Mesendoderm (in vitro differentiated cells): ENCODE data around the gene NXF1. TPM values are rescaled to one million over a fixed set of nuclear protein-coding genes. Genes with fewer than 3 reads are reported as not detected.
A peak's percentile ranks its signal among the peaks of the same experiment; 100 is the strongest.
"Not testable (repeated sequence)": the region's sequence is repeated elsewhere in the genome, so short reads cannot be mapped to it uniquely, and the experiment has no call there.

Experiments
- DNase-seq: peaks from one replicate; pipeline ENCODE4 v3.0.0; 2013
- H2AK5ac ChIP-seq: 2 replicates; pipeline ENCODE4 v1.6.1; 2013; ENCODE audit warnings: low read length, inconsistent platforms
- H2BK120ac ChIP-seq: 2 replicates; pipeline ENCODE4 v1.6.1; 2013; ENCODE audit warnings: low read depth, mild to moderate bottlenecking, low read length, moderate library complexity, mixed read lengths
- H2BK15ac ChIP-seq: replicated peaks from 2 replicates; pipeline ENCODE4 v1.6.1; 2013; ENCODE audit warnings: low read depth, mild to moderate bottlenecking, moderate library complexity
- H2BK5ac ChIP-seq: 2 replicates; pipeline ENCODE4 v1.6.1; 2013; ENCODE audit warnings: low read length, inconsistent platforms
- H3K18ac ChIP-seq: 2 replicates; pipeline ENCODE4 v1.6.1; 2013; ENCODE audit warnings: mild to moderate bottlenecking, low read length, mixed read lengths
- H3K23ac ChIP-seq: one replicate; pipeline ENCODE4 v1.6.1; 2013; ENCODE audit warnings: low read length
- H3K27ac ChIP-seq: 2 replicates; pipeline ENCODE4 v1.5.1; 2013; ENCODE audit warnings: low read depth, mild to moderate bottlenecking, inconsistent platforms, low read length, moderate library complexity
- H3K27me3 ChIP-seq: 2 replicates; pipeline ENCODE4 v1.6.1; 2013; ENCODE audit warnings: low read length, control low read depth, mild to moderate bottlenecking, inconsistent platforms; ENCODE audit not compliant: insufficient read depth, poor library complexity
- H3K36me3 ChIP-seq: 2 replicates; pipeline ENCODE4 v1.6.1; 2013; ENCODE audit warnings: low read length, inconsistent platforms; ENCODE audit not compliant: control insufficient read depth, insufficient read depth
- H3K4ac ChIP-seq: one replicate; pipeline ENCODE4 v1.6.1; 2013; ENCODE audit warnings: low read depth, mild to moderate bottlenecking, low read length, moderate library complexity
- H3K4me1 ChIP-seq: 2 replicates; pipeline ENCODE4 v1.6.1; 2013; ENCODE audit warnings: low read depth, low read length, inconsistent platforms; ENCODE audit not compliant: control insufficient read depth
- H3K4me2 ChIP-seq: 2 replicates; pipeline ENCODE4 v1.6.1; 2013; ENCODE audit warnings: low read length
- H3K4me3 ChIP-seq: 2 replicates; pipeline ENCODE4 v1.5.1; 2013; ENCODE audit warnings: mild to moderate bottlenecking, low read length
- H3K56ac ChIP-seq: one replicate; pipeline ENCODE4 v1.6.1; 2013; ENCODE audit warnings: low read length
- H3K79me1 ChIP-seq: 2 replicates; pipeline ENCODE4 v1.6.1; 2013; ENCODE audit warnings: low read length, inconsistent platforms
- H3K79me2 ChIP-seq: 2 replicates; pipeline ENCODE4 v1.6.1; 2013; ENCODE audit warnings: mild to moderate bottlenecking, low read length; ENCODE audit not compliant: control insufficient read depth, insufficient read depth
- H3K9ac ChIP-seq: 2 replicates; pipeline ENCODE4 v1.6.1; 2013; ENCODE audit warnings: low read length, inconsistent platforms
- H4K5ac ChIP-seq: one replicate; pipeline ENCODE4 v1.6.1; 2013; ENCODE audit warnings: low read length
- H4K8ac ChIP-seq: one replicate; pipeline ENCODE4 v1.6.1; 2013; ENCODE audit warnings: low read depth, mild to moderate bottlenecking, control low read depth, low read length, moderate library complexity
- WGBS: extraction: QIAGEN DNeasy Blood & Tissue Kit; methylation state at CpG from one replicate; pipeline ENCODE4 v1.1.7; 2013; ENCODE audit warnings: low lambda C conversion rate, missing lambda C conversion rate; ENCODE audit not compliant: insufficient coverage; ENCODE audit errors: extremely low coverage; 5-methylcytosine and 5-hydroxymethylcytosine counted together
- small RNA-seq: library from polyadenylated mRNA; stranded (forward); fragments of <200 nt; extraction: miRNeasy Mini kit (QIAGEN cat#:217004); gene quantifications from one replicate; pipeline ENCODE3, GENCODE V24; 2013; ENCODE audit not compliant: insufficient read depth

NXF1 gene

GRCh38 chr11:62749931-62750330, 55.3 kb downstream of the NXF1 start:
- WGBS: no CpG with 5 or more reads among the region's 5 CpGs
- not testable (repeated sequence) for DNase-seq
- H3K79me1 ChIP-seq: peaks cover 18% of the 10 kb centered on the region

GRCh38 chr11:62747475-62748160, 57.6 kb downstream of the NXF1 start:
- Histone ChIP-seq H3K4ac (no peak overlapping the region), H3K4me3 (no peak overlapping the region), H3K4me2 (no peak overlapping the region), H2BK120ac (no peak overlapping the region), H3K9ac (no peak overlapping the region), H4K5ac (no peak overlapping the region), H2BK5ac (no peak overlapping the region), H3K79me2 (peaks cover 11% of the 10 kb centered on the region), H3K18ac (no peak overlapping the region), H3K4me1 (no peaks in the 10 kb centered on the region), H3K79me1 (peaks cover 14% of the 10 kb centered on the region), H3K36me3 (peaks cover 4% of the 10 kb centered on the region), H3K27ac (no peak overlapping the region), H4K8ac (no peak overlapping the region), H2BK15ac (no peak overlapping the region), H3K23ac (no peak overlapping the region), H2AK5ac (no peak overlapping the region), H3K27me3 (no peaks in the 10 kb centered on the region), H3K56ac (no peak overlapping the region)
- WGBS: no CpG with 5 or more reads among the region's 9 CpGs
- DNase-seq: no peak

More at GRCh38 chr11:62749931-62750330, 55.3 kb downstream of the NXF1 start:
- H3K9ac ChIP-seq, H2BK15ac ChIP-seq, H3K27ac ChIP-seq, H3K18ac ChIP-seq, H3K4ac ChIP-seq, H4K8ac ChIP-seq, H2BK5ac ChIP-seq, H3K36me3 ChIP-seq, H3K4me2 ChIP-seq, H2AK5ac ChIP-seq, H3K4me1 ChIP-seq, H3K4me3 ChIP-seq, H3K23ac ChIP-seq, H4K5ac ChIP-seq, H3K27me3 ChIP-seq, H3K56ac ChIP-seq, H2BK120ac ChIP-seq: not testable (repeated sequence)
- H3K79me2 ChIP-seq: peaks cover 18% of the 10 kb centered on the region

Small RNAs within 50 kb of the gene (small RNA-seq; reads per million reads assigned to genes)
- 2.3 reads per million, percentile 28 among the genes with 10 or more reads in this experiment for gene MIR6514
- gene RF00099: not detected
- gene RNU6-118P: not detected
- not detected for gene SNORD22
- not detected for gene SNORD26
- gene SNORD27: not detected
- not detected for gene SNORD28
- 248 reads per million, percentile 97 among the genes with 10 or more reads in this experiment for gene SNORD30
